KOPT-K1 (cell line): Measurements from ENCODE around the gene AGA.
A peak's percentile ranks its signal among the peaks of the same experiment; 100 is the strongest.

Experiments used
- H3K27ac ChIP-seq: fragments of 200-600 bp; sonication (generic); 2 replicates; pipeline ENCODE4 v1.5.1; 2016; ENCODE audit warnings: antibody characterized with exemption, mild to moderate bottlenecking, low read depth, low read length; ENCODE audit not compliant: poor library complexity, severe bottlenecking
- H3K36me3 ChIP-seq: fragments of 200-600 bp; sonication (generic); 2 replicates; pipeline ENCODE4 v1.5.1; 2017; ENCODE audit warnings: antibody characterized with exemption, mild to moderate bottlenecking, low read length, moderate library complexity; ENCODE audit not compliant: insufficient read depth
- H3K9me3 ChIP-seq: fragments of 200-600 bp; sonication (generic); 2 replicates; pipeline ENCODE4 v1.5.1; 2017; ENCODE audit warnings: antibody characterized with exemption, low read length, mild to moderate bottlenecking; ENCODE audit not compliant: insufficient read depth, poor library complexity, severe bottlenecking

AGA gene

DNA sequence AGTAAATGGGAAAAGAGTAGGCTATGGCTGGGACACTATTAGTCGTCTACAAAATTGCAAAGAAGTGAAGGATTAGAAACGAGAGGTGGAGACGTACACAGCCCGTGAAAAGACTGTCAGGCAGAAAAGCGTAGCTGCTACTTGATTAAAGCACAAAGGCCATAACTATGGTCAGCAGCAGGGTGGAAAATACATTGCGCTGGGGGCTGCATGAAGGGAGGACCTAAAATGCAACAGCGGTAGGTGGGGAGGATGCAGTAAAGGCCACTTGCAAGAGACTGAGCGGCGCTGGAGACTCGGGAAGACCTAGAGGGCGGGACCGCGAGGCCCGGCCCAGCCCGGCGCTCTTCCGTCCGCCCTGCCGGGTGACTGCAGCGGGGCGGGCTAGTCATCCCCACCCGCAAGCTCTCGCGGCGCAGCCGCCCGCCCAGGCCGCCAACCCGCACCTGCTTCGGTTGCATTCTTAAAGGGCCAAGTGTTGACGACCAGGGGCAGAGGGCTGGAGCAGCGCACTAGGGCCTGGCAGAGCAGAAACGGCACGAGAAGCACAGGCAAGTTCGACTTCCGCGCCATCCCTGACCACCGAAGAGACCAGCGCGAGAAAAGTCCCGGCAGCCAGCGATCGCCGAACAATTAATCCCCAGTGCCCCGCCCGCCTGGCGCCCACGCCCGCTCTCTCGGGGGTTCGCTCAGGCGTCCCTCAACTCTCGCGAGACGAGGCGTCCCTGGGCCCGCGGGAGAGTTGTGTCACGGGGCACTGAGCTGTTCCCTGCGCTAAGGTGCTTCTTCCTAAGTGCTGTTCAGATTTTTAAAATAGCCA, at the start of gene AGA:
TSS of gene AGA (minus strand) at position 635 of the 820 bp plus-strand sequence. CDS start at position 573, 62 bp downstream.
- Histone ChIP-seq H3K27ac (peak within 1 kb of the TSS; percentile 93), H3K36me3 (peaks cover 14% of the 10 kb centered on the region), H3K9me3 (no peaks in the 10 kb centered on the region)

DNA sequence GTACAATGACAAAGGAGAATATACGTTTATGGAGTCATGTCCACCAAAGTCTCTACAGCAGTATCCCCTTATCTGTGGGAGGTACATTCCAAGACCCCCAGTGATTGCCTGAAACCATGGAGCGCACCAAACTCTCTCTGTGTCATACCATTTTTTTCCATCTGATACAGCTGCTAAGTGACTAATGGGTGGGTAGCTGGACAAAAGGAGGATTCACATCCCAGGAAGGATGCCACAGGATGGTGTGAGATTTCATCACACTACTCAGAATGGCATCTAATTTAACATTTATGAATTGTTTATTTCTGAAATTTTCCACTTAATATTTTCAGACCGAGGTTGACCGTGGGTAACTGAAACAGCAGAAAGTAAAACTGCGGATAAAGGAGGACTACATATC, 49.8 kb upstream of the AGA start:
- H3K9me3 ChIP-seq: no peaks in the 10 kb centered on the region
- H3K27ac ChIP-seq: no peak overlapping the region
- no peaks in the 10 kb centered on the region for H3K36me3 ChIP-seq

DNA sequence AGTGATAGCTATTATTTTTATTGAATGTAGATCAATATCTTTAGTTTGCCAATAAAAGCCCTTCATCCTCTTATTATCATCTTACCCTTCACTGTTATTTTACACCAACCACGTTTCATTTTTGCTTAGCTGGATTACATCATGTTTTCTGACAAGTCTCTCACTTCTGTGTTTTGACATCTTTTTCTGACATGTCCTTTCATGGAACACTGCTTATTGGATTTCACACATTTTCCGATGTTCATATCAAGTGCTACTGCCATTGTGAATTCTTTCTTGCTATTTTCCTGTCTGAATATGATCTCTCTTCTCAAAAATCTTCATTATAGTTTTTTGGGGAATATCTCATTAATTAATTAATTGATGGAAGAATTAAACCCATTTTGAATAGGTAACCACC, 48.5 kb upstream of the AGA start:
- Histone ChIP-seq H3K36me3 (no peaks in the 10 kb centered on the region), H3K27ac (no peak overlapping the region), H3K9me3 (no peaks in the 10 kb centered on the region)

DNA sequence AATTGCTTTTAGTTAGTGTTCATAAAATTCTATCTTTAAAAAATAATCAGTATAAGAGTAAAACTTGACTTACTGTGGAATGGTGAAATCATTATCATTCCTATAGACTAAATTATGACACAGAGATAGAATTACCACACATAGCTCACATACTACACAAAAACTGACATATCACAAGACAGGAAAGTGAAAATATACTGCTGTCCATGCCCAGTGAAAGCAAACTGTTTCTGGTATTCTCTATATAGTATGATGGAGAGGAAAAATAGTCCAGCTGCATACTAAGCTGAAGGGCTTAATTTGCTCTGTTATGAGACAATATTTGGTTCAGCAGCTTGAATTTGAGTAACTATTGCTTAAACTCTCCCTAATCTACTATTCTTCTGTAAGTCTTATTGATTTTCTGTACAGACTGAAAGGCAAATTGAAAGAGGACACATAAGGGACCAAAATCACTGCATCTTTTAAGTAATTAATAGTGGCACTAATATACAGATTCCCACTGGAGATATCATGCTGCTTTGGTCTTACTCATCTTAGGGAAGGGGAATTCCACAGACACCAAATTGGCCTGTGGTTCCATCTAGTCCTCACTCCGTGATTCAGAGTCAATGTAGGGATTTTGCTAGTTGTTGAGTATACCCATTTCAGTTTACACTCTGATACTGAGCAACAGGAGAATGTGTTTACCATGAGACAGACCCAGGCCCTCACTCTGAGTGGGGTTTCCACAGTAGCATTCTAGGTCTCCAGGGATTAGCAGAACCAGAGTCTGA, 47.4 kb upstream of the AGA start:
- no peaks in the 10 kb centered on the region for H3K36me3 ChIP-seq
- no peak overlapping the region for H3K27ac ChIP-seq
- H3K9me3 ChIP-seq: no peaks in the 10 kb centered on the region

DNA sequence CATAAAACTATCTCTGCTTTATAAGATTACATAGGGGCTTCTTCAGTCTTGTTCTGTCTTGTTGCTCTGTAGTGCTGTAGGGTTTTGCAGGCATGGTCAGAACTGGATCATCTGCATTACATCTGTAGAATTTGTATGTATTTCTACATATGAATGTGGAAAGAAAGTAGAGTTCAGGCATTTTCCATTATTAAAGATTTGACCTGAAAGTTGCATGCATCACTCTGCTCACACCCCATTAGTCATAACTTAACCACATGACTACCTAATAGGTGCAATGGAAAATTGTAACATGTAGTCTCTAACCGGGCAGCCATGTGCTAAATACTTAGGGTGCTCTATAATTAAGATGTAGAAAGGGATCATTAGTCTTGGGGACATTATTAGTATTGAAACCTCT, 45.7 kb upstream of the AGA start:
- H3K36me3 ChIP-seq: no peaks in the 10 kb centered on the region

DNA sequence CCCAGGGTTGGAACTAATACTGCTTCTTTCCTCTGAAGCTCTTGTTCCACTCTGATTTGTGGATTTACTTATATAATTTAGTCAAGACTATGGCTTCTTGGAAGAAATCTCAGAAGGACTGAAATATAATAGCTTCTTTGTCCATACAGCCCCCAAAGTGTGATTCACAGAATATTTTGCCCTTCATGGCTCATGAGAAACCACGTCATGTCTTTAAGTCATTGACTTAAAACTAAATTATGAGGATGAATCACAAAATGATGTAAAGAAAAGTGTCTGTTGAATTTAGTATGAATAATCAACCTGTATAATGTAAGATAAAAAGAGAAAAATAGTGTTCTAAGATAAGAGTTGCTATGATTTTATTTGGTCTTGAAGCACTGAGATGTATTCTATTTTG, 43.3 kb upstream of the AGA start:
- Histone ChIP-seq H3K9me3 (no peaks in the 10 kb centered on the region), H3K36me3 (no peaks in the 10 kb centered on the region), H3K27ac (no peak overlapping the region)

More for the DNA sequence above, 45.7 kb upstream of the AGA start:
- H3K27ac ChIP-seq: no peak overlapping the region
- H3K9me3 ChIP-seq: no peaks in the 10 kb centered on the region

DNA sequence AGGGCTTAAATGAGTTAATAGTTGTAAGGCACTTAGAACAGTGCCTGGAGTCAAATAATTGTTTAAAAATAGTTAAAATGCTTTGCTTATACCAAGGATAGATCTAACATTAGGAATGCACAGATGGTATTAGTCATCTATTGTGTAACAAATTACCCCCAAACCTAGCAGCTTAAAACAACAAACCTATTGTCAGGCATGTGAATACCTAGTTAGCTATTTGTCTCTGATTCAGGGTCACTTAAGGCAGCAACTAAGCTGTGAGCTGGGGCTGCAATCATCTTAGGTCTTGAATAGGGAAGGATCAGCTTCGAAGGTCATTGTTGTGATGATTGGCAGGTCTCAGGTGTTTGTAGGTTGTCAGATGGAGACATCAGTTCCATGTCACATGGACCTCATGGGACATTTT, 42.4 kb upstream of the AGA start:
- Histone ChIP-seq H3K27ac (no peak overlapping the region), H3K36me3 (no peaks in the 10 kb centered on the region), H3K9me3 (no peaks in the 10 kb centered on the region)

DNA sequence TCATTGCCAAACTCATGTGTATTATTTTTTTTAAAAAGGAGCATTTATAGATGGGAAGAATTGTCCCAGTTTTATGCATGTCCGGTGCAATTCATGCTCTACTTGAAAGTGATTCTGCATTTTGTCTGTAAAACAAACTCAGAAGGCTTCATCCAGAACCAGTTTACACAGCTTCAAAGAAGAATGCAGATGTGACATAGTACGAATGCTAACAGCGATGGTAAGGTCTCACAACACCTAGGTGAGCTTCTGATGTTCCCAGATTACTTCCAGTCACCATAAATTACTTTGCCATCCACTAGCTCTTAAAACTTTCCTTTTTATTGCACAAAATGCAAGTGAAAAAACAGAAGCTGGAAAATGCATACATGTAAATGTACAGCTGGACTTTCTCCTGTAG, 41.5 kb upstream of the AGA start:
- H3K27ac ChIP-seq: no peak overlapping the region
- H3K36me3 ChIP-seq: no peaks in the 10 kb centered on the region
- no peaks in the 10 kb centered on the region for H3K9me3 ChIP-seq

DNA sequence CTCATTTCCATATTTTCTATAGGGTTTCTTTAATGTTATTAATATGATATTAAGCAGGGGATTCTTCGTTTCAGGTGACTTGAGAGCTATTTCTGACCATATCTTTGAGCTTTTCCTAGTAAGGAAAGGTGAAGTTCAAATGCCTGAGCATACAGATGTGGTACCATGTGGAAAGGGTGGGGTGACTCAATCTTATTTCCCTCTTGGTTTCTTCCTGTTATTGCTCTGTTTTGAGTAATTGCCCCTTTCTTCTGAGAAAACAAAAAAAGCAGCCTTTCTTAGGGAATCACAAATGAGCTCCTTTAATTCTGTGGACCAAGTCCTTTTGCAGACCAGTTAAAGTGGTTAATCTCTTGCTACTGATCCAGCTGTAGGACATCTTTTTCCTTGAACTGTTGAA, 41.0 kb upstream of the AGA start:
- Histone ChIP-seq H3K9me3 (no peaks in the 10 kb centered on the region), H3K27ac (no peak overlapping the region)

DNA sequence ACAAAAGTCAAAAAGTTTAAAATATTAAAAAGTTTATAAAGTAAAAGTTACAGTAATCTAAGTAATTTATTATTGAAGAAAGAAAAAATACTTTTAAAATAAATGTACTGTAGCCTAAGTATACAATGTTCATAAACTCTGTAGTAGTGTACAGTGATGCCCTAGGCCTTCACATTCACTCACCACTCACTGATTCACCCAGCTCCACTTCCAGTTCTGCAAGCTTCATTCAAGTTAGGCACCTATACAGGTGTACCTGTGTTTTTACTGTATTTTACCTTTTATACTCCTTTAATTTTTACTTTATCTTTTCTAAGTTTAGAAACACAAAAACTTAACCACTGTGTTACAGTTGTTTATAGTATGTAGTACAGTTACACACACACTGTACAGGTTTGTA, 40.1 kb upstream of the AGA start:
- Histone ChIP-seq H3K36me3 (no peaks in the 10 kb centered on the region), H3K27ac (no peak overlapping the region), H3K9me3 (no peaks in the 10 kb centered on the region)

More for the DNA sequence above, 41.0 kb upstream of the AGA start:
- H3K36me3 ChIP-seq: no peaks in the 10 kb centered on the region

DNA sequence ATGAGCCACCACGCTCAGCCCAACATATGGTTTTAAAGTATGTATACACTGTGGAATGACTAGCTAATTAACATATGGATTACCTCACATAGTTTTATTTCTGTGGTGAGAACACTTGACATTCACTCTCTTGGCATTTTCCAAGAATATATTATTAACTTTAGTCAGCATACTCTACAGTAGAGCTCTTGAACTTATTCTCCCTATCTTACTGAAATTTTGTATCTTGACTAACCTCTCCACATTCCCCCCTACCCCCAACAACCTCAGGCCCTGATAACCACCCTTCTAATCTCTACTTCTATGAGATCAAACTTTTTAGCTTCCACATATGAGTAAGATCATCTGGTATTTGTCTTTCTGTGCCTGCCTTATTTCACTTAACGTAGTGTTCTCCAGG, 38.6 kb upstream of the AGA start:
- Histone ChIP-seq H3K9me3 (no peaks in the 10 kb centered on the region), H3K27ac (no peak overlapping the region), H3K36me3 (no peaks in the 10 kb centered on the region)

DNA sequence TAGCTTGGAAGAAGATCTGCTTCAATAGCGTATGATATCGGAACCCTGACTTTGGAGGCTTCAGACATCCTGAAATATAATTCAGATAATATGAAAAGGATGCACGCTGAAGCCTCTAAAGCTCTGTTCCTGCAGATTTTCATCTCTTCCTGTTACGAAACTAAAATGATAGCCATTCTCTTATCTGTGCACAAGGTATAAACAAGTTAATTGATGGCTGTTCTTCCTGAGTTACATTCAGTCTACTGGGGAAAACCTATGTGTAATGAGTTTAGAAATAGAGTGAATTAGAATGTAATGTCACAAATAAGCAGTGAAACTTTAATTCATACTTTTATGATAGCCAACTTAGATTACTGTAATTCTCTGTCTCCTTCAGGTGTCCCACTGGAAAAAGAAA, 36.8 kb upstream of the AGA start:
- Histone ChIP-seq H3K36me3 (no peaks in the 10 kb centered on the region), H3K27ac (no peak overlapping the region), H3K9me3 (no peaks in the 10 kb centered on the region)

DNA sequence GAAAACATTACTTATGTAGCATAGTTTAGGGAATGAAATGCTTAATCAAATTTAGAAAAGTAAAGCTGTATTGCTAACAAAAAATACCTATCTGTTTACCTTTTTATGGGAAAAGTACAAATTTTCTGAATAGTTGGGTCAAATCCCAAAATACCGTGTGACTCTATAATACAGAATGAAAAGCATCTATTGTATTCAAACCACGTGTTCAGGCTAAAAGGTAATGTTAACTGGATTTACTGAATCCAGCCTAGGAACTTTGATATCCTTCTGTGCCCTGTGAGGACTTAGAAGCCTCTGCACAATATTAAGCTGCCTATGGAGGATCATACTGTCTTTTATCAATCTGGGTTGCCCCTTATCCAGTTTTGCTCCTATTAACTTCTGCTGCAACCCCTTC, 36.3 kb upstream of the AGA start:
- Histone ChIP-seq H3K27ac (no peak overlapping the region), H3K36me3 (no peaks in the 10 kb centered on the region), H3K9me3 (no peaks in the 10 kb centered on the region)

DNA sequence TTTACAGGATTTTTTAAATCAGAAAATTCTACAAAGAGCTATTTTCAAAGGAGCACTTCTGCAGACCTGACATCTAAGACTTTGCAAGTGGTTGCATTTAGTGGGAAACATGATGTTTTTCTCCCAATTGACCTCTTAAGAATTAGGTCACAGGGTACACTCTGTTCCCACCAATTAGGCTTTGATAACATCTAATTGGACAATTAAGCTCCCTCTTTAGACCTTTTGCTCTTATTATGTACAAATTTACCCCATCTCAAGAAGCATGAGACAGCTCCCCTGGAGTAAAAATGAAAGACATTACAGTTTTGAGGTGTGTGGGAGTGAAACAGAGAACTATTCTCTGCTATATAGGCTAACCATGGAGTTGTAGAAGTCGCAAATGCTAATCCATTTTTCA, 31.8 kb upstream of the AGA start:
- Histone ChIP-seq H3K9me3 (no peaks in the 10 kb centered on the region), H3K27ac (no peak overlapping the region)

DNA sequence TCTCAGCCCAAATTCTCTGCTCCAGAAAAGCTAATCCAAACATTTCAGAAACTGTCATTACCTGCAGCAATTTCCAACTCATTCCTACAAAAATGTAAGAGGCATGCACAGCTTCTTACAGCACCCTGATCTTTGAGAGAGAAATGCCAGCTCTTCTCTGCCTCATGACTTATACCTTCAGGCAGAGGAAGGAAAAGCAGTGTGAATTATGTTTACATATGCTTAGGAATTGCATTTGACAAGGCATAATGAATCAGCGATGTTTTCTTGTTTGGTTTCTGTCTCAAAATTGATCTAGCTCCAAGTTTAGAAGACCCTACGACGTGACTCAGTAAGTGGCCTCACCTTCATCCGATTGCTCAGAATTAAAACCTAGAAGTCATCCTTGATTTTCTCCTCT, 21.8 kb upstream of the AGA start:
- Histone ChIP-seq H3K27ac (no peak overlapping the region), H3K9me3 (no peaks in the 10 kb centered on the region), H3K36me3 (no peaks in the 10 kb centered on the region)

More for the DNA sequence above, 31.8 kb upstream of the AGA start:
- H3K36me3 ChIP-seq: no peaks in the 10 kb centered on the region

DNA sequence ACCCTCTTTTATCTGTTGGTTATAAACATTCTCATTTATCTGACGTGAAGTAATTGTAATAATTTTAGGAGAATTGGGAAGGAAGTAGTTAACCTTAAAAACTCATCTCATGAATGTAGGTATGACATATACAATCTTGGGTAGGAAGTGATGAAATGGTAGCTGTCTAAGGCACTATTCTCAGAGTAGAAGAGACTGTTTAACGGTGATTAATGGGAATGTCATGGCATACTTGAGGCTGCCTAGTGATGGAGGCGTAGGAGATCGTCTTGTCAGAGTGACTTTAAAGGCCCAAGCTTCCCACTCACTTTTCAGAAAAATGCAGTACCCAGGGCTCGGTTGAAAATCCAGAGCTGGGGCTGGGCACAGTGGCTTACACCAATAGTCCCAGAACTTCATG, 19.4 kb upstream of the AGA start:
- Histone ChIP-seq H3K9me3 (no peaks in the 10 kb centered on the region), H3K27ac (no peak overlapping the region), H3K36me3 (no peaks in the 10 kb centered on the region)
